Endothelial cell (in vitro differentiated cells): ENCODE measurements around the gene NDST1. TPM values are rescaled to one million over a fixed set of nuclear protein-coding genes. Genes with fewer than 3 reads are reported as not detected.

Source experiments
- DNase-seq: peaks from one replicate; pipeline ENCODE4 v3.0.0; 2021; ENCODE audit warnings: low spot score
- H3K27ac Mint-ChIP-seq: one replicate; pipeline ENCODE4 v1.8.0; 2021; ENCODE audit warnings: mixed read lengths, inconsistent platforms; ENCODE audit not compliant: unreplicated experiment
- H3K27me3 Mint-ChIP-seq: one replicate; pipeline ENCODE4 v1.8.0; 2021; ENCODE audit warnings: mild to moderate bottlenecking, moderate library complexity, mixed read lengths, inconsistent platforms; ENCODE audit not compliant: unreplicated experiment
- H3K36me3 Mint-ChIP-seq: one replicate; pipeline ENCODE4 v1.8.0; 2021; ENCODE audit warnings: mild to moderate bottlenecking, low read depth, mixed read lengths, inconsistent platforms; ENCODE audit not compliant: unreplicated experiment
- H3K4me1 Mint-ChIP-seq: one replicate; pipeline ENCODE4 v1.8.0; 2021; ENCODE audit warnings: mild to moderate bottlenecking, mixed read lengths, inconsistent platforms; ENCODE audit not compliant: unreplicated experiment
- H3K4me3 Mint-ChIP-seq: one replicate; pipeline ENCODE4 v1.8.0; 2021; ENCODE audit warnings: mild to moderate bottlenecking, mixed read lengths, inconsistent platforms; ENCODE audit not compliant: unreplicated experiment
- H3K9me3 Mint-ChIP-seq: one replicate; pipeline ENCODE4 v1.8.0; 2021; ENCODE audit warnings: mixed read lengths, inconsistent platforms; ENCODE audit not compliant: unreplicated experiment
- total RNA-seq: library from RNA; stranded (reverse); fragmentation: NEBNext Ultra II Directional; extraction: Animal tissue kit (Norgen Biotek cat#: 25700); gene quantifications from one replicate; pipeline ENCODE4 v1.2.1, GENCODE V29; 2021; ENCODE audit not compliant: unreplicated experiment
- TF ChIP-seq, protein P1 (sequence below): fragments of 200-600 bp; sonication (generic); IDR thresholded peaks from one replicate; pipeline ENCODE4 v1.5.0; 2021; ENCODE audit warnings: antibody characterized with exemption; ENCODE audit not compliant: unreplicated experiment

Gene NDST1
- total RNA-seq, 1 donor from 2014 or later, result 178 TPM

DNA sequence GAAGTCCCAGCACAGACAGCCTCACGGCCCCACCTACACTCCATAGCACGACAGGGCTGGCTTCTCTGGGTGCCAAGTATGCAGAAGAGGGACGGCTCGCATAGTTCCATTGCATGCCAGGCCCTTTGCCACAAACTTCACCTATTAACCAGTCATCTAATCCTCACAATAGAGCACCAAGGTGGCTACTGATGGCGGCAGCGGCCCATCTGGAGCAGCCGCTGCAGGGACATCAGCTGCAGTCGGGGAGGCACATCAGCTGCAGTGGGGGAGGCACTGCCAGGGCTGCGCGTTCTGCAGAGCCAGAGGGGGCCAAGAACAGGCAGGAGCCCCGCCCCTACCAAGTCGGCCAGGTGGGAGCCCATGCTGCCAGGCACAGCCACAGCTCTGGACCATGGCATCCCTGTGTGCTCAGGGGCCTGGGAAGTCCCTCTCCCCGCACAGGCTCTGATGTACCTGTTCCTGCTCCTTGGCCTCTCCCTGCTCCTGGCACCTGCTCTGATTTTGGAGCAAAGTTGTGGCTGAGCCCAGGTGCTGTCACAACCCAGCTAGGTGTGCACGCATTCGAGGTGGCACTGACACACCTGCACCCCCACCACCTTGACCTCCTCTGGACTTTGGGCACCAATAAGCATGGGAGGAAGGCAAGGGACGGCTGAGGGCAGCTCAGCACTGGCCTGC, 71.0 kb downstream of the NDST1 start:
- Mint-ChIP-seq H3K27ac (no peak overlapping the region), H3K9me3 (no peaks in the 10 kb centered on the region)

GRCh38 chr5:150579462-150580400, 71.8 kb downstream of the NDST1 start:
- Mint-ChIP-seq H3K36me3 (no peaks in the 10 kb centered on the region), H3K27ac (no peak overlapping the region), H3K9me3 (no peaks in the 10 kb centered on the region), H3K27me3 (peaks cover 9% of the 10 kb centered on the region), H3K4me3 (no peak overlapping the region), H3K4me1 (peaks cover 2% of the 10 kb centered on the region)
- TF ChIP-seq, protein P1, sequence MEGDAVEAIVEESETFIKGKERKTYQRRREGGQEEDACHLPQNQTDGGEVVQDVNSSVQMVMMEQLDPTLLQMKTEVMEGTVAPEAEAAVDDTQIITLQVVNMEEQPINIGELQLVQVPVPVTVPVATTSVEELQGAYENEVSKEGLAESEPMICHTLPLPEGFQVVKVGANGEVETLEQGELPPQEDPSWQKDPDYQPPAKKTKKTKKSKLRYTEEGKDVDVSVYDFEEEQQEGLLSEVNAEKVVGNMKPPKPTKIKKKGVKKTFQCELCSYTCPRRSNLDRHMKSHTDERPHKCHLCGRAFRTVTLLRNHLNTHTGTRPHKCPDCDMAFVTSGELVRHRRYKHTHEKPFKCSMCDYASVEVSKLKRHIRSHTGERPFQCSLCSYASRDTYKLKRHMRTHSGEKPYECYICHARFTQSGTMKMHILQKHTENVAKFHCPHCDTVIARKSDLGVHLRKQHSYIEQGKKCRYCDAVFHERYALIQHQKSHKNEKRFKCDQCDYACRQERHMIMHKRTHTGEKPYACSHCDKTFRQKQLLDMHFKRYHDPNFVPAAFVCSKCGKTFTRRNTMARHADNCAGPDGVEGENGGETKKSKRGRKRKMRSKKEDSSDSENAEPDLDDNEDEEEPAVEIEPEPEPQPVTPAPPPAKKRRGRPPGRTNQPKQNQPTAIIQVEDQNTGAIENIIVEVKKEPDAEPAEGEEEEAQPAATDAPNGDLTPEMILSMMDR, result no peak
- DNase-seq, result no peak

More for the DNA sequence above, 71.0 kb downstream of the NDST1 start:
- no peak for DNase-seq
- H3K27me3 Mint-ChIP-seq, result peaks cover 9% of the 10 kb centered on the region
- H3K4me1 Mint-ChIP-seq, result peaks cover 2% of the 10 kb centered on the region
- H3K4me3 Mint-ChIP-seq, result no peak overlapping the region
- TF ChIP-seq, protein P1, result no peak
- H3K36me3 Mint-ChIP-seq, result no peaks in the 10 kb centered on the region

- Mint-ChIP-seq H3K4me1 (peaks cover 2% of the 10 kb centered on the region), H3K27ac (no peak overlapping the region), H3K4me3 (no peak overlapping the region), H3K27me3 (peaks cover 9% of the 10 kb centered on the region), H3K9me3 (no peaks in the 10 kb centered on the region), H3K36me3 (no peaks in the 10 kb centered on the region)
- DNase-seq, result no peak
- TF ChIP-seq, protein P1, result no peak
Observed at GRCh38 chr5:150580917-150581316, 73.0 kb downstream of the NDST1 start.

DNA sequence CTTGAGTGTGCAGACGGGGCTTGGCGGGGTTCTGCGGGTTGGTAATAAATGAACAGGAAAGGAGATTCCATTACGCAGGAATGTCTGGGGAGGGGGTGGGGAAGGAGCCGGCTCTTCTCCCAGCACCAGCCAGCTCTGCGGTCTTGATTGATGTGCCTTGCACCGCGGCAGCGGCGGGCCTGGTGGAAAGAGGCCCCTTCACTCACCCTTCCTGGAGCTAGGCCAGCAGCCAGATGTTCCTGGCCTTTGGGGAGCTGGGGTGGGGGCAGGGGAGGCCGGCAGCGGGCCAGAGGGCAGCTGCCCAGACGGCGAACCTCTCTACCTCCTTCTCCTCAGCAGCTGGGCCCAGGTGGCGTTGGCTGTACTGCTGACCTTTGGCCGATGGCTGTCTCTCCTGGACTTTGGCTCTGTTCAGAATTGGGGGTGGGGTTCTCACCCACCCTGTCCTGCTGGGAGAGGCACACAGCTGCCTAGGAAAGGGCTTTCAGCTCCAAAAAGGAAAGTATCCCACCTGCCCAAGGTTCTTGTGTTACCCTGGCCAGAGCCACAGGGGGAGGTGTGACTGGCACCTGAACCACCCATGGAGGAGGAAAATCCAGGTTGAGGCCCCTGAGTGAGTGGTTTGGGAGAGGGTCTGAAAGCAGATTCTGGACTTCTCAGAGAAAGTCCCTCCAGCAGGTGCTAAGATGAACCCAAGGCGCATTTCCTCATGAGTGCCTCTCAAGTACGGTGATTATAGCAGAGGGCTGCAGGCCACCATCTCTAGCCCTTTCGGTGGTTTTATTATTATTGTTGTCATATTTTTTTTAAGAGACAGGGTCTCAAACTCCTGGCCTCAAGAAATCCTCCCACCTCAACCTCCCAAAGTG, 74.5 kb downstream of the NDST1 start:
- no peaks in the 10 kb centered on the region for H3K9me3 Mint-ChIP-seq
- H3K4me1 Mint-ChIP-seq, result peaks cover 2% of the 10 kb centered on the region
- H3K36me3 Mint-ChIP-seq, result no peaks in the 10 kb centered on the region
- TF ChIP-seq, protein P1, result no peak
- no peak for DNase-seq
- H3K4me3 Mint-ChIP-seq, result no peak overlapping the region
- H3K27me3 Mint-ChIP-seq, result peaks cover 6% of the 10 kb centered on the region
- H3K27ac Mint-ChIP-seq, result no peak overlapping the region
